BLaER1 treated with 17β-estradiol and CSF1 and Interleukin-3, amounts not matched to agents 10 nM and 100 nM (cell line): ENCODE results near the gene ZFPM1.

Experiments used
- H3K27ac ChIP-seq, 11 experiments: shearing (Covaris generic); formaldehyde crosslinking; 2 replicates each; pipeline ENCODE4 v1.8.1; 2022
- H3K27me3 ChIP-seq, 11 experiments: shearing (Covaris generic); formaldehyde crosslinking; 2 replicates each; pipeline ENCODE4 v1.8.1; 2022
- H3K36me3 ChIP-seq, 11 experiments: shearing (Covaris generic); formaldehyde crosslinking; 2 replicates each; pipeline ENCODE4 v1.8.1; 2022
- H3K4me1 ChIP-seq, 10 experiments: shearing (Covaris generic); formaldehyde crosslinking; 2 replicates each; pipeline ENCODE4 v1.8.1; 2022
- H3K4me2 ChIP-seq, 11 experiments: shearing (Covaris generic); formaldehyde crosslinking; 2 replicates each; pipeline ENCODE4 v1.8.1; 2022
- H3K4me3 ChIP-seq, 10 experiments: shearing (Covaris generic); formaldehyde crosslinking; 2 replicates each; pipeline ENCODE4 v1.8.1; 2022
- H3K9ac ChIP-seq, 11 experiments: shearing (Covaris generic); formaldehyde crosslinking; 2 replicates each; pipeline ENCODE4 v1.8.1; 2022
- H3K9me3 ChIP-seq, 11 experiments: shearing (Covaris generic); formaldehyde crosslinking; replicated peaks in 1 of 11; 2 replicates each; pipeline ENCODE4 v1.8.1; 2022
- H4K20me1 ChIP-seq, 11 experiments: shearing (Covaris generic); formaldehyde crosslinking; 2 replicates each; pipeline ENCODE4 v1.8.1; 2022
- Cebpa-rat ChIP-seq, 11 experiments: shearing (Covaris generic); IDR thresholded peaks; 2 replicates each; pipeline ENCODE4 v1.8.1; 2022

ZFPM1 gene

DNA sequence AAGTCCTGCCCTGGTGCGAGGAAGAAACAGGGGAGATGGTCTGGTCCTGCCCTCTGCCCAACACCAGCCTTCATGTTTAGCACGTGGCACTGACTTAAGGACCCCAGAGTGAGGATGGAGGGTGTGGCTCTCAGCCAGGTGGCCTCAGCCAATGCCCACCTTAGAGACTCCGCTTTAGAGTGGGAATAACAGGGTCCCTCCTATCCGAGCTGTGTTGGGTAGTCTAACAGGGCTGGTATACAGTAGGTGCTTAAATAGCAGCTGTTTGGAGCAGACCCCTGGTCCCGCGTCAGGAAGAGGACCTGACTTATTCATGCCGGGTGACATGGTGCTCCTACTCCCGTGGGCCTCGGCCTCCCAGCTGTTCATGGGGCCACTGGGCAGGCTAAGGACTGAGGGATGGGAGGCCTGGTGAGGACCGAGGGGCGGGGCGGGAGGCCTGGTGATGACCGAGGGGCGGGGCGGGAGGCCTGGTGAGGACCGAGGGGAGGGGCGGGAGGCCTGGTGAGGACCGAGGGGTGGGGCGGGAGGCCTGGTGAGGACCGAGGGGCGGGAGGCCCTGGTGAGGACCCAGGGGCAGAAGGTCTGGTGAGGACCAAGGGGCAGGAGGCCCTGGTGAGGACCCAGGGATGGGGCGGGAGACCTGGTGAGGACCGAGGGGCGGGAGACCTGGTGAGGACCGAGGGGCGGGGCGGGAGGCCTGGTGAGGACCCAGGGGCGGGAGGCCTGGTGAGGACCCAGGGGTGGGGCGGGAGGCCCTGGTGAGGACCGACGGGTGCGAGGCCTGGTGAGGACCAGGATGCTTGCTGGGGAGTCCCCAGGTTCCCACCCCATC, 7.6 kb downstream of the ZFPM1 start:
- H3K27me3 ChIP-seq: no peaks in the 10 kb centered on the region

DNA sequence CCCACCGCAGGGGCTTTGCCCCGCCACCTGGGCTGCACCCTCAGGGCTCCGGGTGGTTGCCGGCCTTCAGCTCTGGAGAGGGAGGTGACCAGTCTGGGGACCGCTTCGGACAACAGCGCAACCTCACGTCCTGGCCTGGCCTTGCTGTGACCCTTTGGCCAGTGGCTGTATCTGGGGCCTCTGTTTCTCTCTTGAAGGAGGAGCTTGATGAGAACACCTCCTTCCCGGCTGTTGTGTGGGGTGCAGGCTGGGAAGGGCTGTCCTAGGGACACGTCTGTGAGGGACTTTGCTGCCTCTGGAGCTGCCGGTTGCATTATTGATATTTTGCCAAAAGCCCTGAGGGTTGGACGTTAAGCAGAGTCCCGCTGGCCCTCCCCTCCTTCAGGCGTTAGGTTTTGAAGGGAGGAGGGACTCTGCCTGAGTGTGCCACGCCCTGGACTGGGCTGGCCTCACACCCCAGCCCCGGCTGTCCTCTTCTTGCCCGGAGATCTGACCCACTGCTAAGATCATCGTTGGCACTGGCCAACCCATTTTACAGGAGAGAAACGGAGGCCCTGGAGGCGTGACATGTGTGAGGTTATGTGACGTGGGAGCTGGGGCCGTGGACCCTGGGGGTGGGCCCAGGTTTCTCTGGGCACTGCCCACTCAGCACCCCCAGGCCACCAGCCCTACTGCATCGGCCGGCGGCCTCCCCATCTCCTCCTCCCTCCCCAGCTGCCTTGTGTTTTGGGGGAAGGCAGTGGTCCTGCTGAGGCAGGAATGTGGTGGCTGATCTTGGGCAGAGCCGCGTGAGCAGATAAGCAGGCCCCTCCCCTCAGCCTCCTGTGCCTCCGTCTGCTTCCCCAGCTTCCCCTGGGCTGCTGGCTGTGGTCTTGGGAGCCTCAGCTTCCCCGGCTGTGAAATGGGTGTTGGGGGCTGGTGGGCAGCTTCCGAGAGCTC, 8.5 kb downstream of the ZFPM1 start:
- H4K20me1 ChIP-seq: peaks cover 5 to 92% (median 76%) of the 10 kb centered on the region in 11 experiments; a peak in 21 of 22 replicates
- peak overlapping the region in 8 of 11 experiments; percentile 7 to 70 (median 54); a peak in 16 of 22 replicates for H3K27ac ChIP-seq
- no peaks in the 10 kb centered on the region for H3K27me3 ChIP-seq
- TF ChIP-seq Cebpa-rat (IDR thresholded peaks at IDR 0.05): no peak
- peaks cover 73 to 99% (median 94%) of the 10 kb centered on the region in 10 experiments for H3K4me1 ChIP-seq
- peak overlapping the region; percentile 77 to 98 (median 89) for H3K4me2 ChIP-seq
- no peaks in the 10 kb centered on the region for H3K9me3 ChIP-seq
- peaks cover 0 to 5% (median 0%) of the 10 kb centered on the region in 11 experiments; a peak in 2 of 22 replicates for H3K36me3 ChIP-seq
- H3K9ac ChIP-seq: peak overlapping the region in 8 of 11 experiments; percentile 27 to 62 (median 46); a peak in 15 of 22 replicates
- H3K4me3 ChIP-seq: no peak overlapping the region; a peak in 1 of 20 replicates

More for the DNA sequence above, 7.6 kb downstream of the ZFPM1 start:
- Histone ChIP-seq H3K4me1 (peaks cover 73 to 99% (median 94%) of the 10 kb centered on the region in 10 experiments), H3K4me2 (peak overlapping the region; percentile 62 to 98 (median 89)), H3K9me3 (no peaks in the 10 kb centered on the region), H3K4me3 (no peak overlapping the region), H3K36me3 (peaks cover 0 to 5% (median 0%) of the 10 kb centered on the region in 11 experiments; a peak in 2 of 22 replicates), H3K27ac (peak overlapping the region in 8 of 11 experiments; percentile 54 to 85 (median 78); a peak in 16 of 22 replicates), H3K9ac (peak overlapping the region in 7 of 11 experiments; percentile 6 to 73 (median 67); a peak in 11 of 22 replicates), H4K20me1 (peaks cover 5 to 92% (median 76%) of the 10 kb centered on the region in 11 experiments; a peak in 21 of 22 replicates)
- no peak for TF ChIP-seq Cebpa-rat (IDR thresholded peaks at IDR 0.05)

DNA sequence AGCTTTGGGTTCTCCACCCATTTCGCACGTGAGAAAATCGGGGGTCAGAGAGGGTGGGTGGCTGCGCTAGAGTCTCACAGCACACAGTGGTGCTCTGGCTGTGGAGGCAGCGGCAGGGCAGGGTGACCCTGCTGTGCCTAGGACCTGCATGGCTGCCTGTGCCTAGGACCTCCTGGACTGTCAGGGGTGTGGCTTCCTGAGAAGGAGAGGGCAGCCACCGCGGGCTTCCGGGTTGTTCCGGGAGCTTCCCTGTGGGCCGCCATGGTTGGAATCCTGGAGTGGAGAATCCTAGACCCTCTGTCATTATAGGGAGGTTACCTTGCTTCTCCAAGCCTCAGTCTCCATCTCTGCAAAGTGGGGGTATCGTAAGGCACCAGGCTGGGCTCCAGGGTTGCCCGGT, 9.3 kb downstream of the ZFPM1 start:
- peak overlapping the region; percentile 77 to 98 (median 89) for H3K4me2 ChIP-seq
- H3K36me3 ChIP-seq: peaks cover 0 to 5% (median 0%) of the 10 kb centered on the region in 11 experiments; a peak in 2 of 22 replicates
- H3K4me3 ChIP-seq: peak overlapping the region in 2 of 10 experiments; percentile 4 to 22; a peak in 1 of 20 replicates
- H3K27ac ChIP-seq: peak overlapping the region in 8 of 11 experiments; percentile 7 to 70 (median 54); a peak in 15 of 22 replicates
- no peaks in the 10 kb centered on the region for H3K9me3 ChIP-seq
- H3K9ac ChIP-seq: peak overlapping the region in 8 of 11 experiments; percentile 5 to 62 (median 46); a peak in 12 of 22 replicates
- H3K4me1 ChIP-seq: peaks cover 76 to 99% (median 94%) of the 10 kb centered on the region in 10 experiments
- no peaks in the 10 kb centered on the region for H3K27me3 ChIP-seq
- no peak for TF ChIP-seq Cebpa-rat (IDR thresholded peaks at IDR 0.05)
- peaks cover 5 to 92% (median 75%) of the 10 kb centered on the region in 11 experiments; a peak in 21 of 22 replicates for H4K20me1 ChIP-seq

DNA sequence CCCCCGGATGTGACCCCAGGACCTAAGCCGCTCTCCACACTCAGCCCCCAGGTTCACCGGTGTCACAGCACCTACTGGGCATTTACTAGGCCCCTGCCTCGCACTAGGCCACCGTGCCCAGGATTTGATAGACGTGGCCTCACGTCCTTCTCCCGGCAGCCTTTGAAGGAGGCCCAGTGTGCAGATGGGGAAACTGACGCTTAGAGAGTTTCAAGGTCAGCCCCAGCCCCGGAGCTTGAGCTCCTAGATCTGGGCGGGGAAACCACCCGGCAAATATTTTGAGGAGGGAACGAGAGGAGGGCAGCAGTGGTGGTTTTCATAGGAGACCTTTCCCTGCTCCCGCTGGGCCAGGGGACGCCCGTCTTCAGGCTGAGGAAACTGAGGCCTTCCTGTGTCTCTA, 10.3 kb downstream of the ZFPM1 start:
- Histone ChIP-seq H3K4me2 (peak overlapping the region; percentile 77 to 98 (median 89); a peak in 20 of 22 replicates), H3K27me3 (no peaks in the 10 kb centered on the region), H3K4me3 (no peak overlapping the region), H3K36me3 (peaks cover 0 to 5% (median 0%) of the 10 kb centered on the region in 11 experiments; a peak in 1 of 22 replicates), H3K27ac (peak overlapping the region in 7 of 11 experiments; percentile 12 to 70 (median 57); a peak in 11 of 22 replicates), H3K9me3 (no peaks in the 10 kb centered on the region), H3K4me1 (peaks cover 78 to 99% (median 93%) of the 10 kb centered on the region in 10 experiments), H4K20me1 (peaks cover 3 to 91% (median 67%) of the 10 kb centered on the region in 11 experiments; a peak in 21 of 22 replicates), H3K9ac (peak overlapping the region in 7 of 11 experiments; percentile 11 to 62 (median 51); a peak in 7 of 22 replicates)
- TF ChIP-seq Cebpa-rat (IDR thresholded peaks at IDR 0.05): no peak

DNA sequence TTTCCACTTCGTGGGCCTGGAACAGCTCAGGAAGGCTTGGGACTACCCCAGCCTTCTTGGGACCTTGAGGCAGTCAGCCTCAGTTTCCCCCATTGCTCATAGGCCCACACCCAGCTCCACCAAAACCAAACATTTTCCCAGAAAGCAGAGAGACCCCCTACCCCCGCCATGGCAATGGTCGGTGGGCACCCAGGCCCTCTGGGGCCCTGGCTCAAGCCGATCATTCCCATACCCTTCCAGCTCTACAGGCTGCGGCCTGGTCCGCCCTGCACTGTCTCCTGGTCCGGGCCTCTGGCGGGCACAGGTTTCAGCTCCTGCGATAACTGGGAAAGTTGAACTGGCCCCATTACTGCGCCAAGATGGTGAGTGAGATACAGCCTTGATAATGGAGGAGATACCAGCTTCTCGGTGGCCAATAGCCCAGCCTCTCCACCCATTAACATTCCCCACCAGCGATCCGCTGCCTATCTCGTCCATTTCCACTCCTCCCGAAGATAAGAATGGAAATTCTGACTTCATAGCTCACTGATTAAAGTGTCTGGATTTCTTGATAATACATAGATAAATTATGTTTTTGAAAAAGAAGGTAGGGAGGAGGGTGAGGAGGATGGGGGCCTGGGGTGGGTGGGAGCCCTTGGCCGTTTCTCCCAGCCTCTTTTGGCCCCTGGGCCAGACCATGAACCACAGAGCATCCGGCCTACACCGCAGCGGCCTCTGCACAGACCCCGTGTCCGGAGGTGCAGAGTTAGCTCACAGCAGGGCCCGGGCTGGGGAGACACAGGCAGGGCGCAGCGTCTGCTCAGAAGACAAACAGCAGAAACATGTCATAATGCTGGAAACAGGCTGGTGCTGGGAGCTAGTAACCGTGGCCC, 11.6 kb downstream of the ZFPM1 start:
- H4K20me1 ChIP-seq: peaks cover 0 to 93% (median 68%) of the 10 kb centered on the region in 11 experiments; a peak in 20 of 22 replicates
- peak overlapping the region; percentile 29 to 66 (median 59); a peak in 17 of 22 replicates for H3K9ac ChIP-seq
- H3K9me3 ChIP-seq: no peaks in the 10 kb centered on the region
- H3K36me3 ChIP-seq: peaks cover 0 to 5% (median 0%) of the 10 kb centered on the region in 11 experiments; a peak in 1 of 22 replicates
- H3K27me3 ChIP-seq: no peaks in the 10 kb centered on the region
- H3K27ac ChIP-seq: peak overlapping the region in 9 of 11 experiments; percentile 44 to 73 (median 66); a peak in 18 of 22 replicates
- peak overlapping the region in 2 of 10 experiments; percentile 2 to 28; a peak in 3 of 20 replicates for H3K4me3 ChIP-seq
- no peak for TF ChIP-seq Cebpa-rat (IDR thresholded peaks at IDR 0.05)
- peak overlapping the region; percentile 82 to 98 (median 92) for H3K4me2 ChIP-seq
- H3K4me1 ChIP-seq: peaks cover 78 to 100% (median 96%) of the 10 kb centered on the region in 10 experiments

DNA sequence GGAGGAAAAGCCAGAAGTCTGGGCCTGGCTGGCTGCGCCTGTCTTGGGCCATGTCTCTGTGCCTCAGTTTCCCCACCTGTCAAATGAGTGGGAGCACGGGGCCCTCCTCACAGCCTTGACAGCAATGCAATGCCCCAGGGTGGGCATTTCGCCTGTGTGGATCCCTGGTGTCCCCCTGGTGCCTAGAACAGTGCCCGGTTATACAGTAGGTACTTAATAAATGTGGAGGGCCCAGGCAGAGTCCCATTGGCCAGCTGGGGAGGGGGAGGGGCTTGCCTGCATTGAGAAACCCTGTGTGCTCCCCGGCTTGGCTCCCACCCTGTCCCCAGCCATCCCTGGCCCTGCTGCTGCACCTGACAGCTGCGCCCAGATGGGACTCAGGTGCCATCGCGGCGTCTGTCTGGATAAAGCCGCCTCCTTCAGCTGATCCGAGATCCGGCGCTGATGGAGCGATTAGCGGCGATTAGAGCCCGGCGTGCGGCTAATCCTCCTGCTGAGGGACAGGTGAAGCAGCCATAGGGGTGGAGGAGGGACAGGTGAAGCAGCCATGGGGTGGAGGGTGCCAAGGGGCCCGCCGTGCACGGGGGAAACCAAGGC, 12.4 kb downstream of the ZFPM1 start:
- Histone ChIP-seq H3K27me3 (no peaks in the 10 kb centered on the region), H3K4me2 (peak overlapping the region; percentile 82 to 98 (median 92)), H4K20me1 (peaks cover 0 to 94% (median 75%) of the 10 kb centered on the region in 11 experiments; a peak in 20 of 22 replicates), H3K27ac (peak overlapping the region in 9 of 11 experiments; percentile 44 to 73 (median 66); a peak in 18 of 22 replicates), H3K9ac (peak overlapping the region; percentile 29 to 66 (median 59); a peak in 17 of 22 replicates), H3K9me3 (no peaks in the 10 kb centered on the region), H3K4me1 (peaks cover 70 to 98% (median 94%) of the 10 kb centered on the region in 10 experiments), H3K36me3 (peaks cover 0 to 5% (median 0%) of the 10 kb centered on the region in 11 experiments; a peak in 1 of 22 replicates), H3K4me3 (peak overlapping the region in 6 of 10 experiments; percentile 2 to 40 (median 30); a peak in 8 of 20 replicates)
- TF ChIP-seq Cebpa-rat (IDR thresholded peaks at IDR 0.05): no peak
